Stimulated activated memory B cell treated with anti-CD40 and anti-IgM and Interleukin-4, amounts not matched to agents 10 μg/mL and 1 μg/mL and 100 μg/mL, for 72 hours (primary cell): Measurements from ENCODE around the gene NCL.

Experiments
- ATAC-seq: fragments of 150-1000 bp; cut with Tn5 transposase; 2 replicates; pipeline ENCODE4 v1.10.0; 2021
- H3K27ac Mint-ChIP-seq: one replicate; pipeline ENCODE4 v1.8.0; 2022; ENCODE audit warnings: mild to moderate bottlenecking, mixed read lengths
- H3K27me3 Mint-ChIP-seq: one replicate; pipeline ENCODE4 v1.8.0; 2022; ENCODE audit warnings: mixed read lengths
- H3K36me3 Mint-ChIP-seq: one replicate; pipeline ENCODE4 v1.8.0; 2022; ENCODE audit warnings: mixed read lengths
- H3K4me1 Mint-ChIP-seq: one replicate; pipeline ENCODE4 v1.8.0; 2022; ENCODE audit warnings: mixed read lengths
- H3K4me3 Mint-ChIP-seq: one replicate; pipeline ENCODE4 v1.8.0; 2022; ENCODE audit warnings: mild to moderate bottlenecking, moderate library complexity, mixed read lengths
- H3K9me3 Mint-ChIP-seq: one replicate; pipeline ENCODE4 v1.8.0; 2022; ENCODE audit warnings: mixed read lengths

Gene NCL, protein sequence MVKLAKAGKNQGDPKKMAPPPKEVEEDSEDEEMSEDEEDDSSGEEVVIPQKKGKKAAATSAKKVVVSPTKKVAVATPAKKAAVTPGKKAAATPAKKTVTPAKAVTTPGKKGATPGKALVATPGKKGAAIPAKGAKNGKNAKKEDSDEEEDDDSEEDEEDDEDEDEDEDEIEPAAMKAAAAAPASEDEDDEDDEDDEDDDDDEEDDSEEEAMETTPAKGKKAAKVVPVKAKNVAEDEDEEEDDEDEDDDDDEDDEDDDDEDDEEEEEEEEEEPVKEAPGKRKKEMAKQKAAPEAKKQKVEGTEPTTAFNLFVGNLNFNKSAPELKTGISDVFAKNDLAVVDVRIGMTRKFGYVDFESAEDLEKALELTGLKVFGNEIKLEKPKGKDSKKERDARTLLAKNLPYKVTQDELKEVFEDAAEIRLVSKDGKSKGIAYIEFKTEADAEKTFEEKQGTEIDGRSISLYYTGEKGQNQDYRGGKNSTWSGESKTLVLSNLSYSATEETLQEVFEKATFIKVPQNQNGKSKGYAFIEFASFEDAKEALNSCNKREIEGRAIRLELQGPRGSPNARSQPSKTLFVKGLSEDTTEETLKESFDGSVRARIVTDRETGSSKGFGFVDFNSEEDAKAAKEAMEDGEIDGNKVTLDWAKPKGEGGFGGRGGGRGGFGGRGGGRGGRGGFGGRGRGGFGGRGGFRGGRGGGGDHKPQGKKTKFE

DNA sequence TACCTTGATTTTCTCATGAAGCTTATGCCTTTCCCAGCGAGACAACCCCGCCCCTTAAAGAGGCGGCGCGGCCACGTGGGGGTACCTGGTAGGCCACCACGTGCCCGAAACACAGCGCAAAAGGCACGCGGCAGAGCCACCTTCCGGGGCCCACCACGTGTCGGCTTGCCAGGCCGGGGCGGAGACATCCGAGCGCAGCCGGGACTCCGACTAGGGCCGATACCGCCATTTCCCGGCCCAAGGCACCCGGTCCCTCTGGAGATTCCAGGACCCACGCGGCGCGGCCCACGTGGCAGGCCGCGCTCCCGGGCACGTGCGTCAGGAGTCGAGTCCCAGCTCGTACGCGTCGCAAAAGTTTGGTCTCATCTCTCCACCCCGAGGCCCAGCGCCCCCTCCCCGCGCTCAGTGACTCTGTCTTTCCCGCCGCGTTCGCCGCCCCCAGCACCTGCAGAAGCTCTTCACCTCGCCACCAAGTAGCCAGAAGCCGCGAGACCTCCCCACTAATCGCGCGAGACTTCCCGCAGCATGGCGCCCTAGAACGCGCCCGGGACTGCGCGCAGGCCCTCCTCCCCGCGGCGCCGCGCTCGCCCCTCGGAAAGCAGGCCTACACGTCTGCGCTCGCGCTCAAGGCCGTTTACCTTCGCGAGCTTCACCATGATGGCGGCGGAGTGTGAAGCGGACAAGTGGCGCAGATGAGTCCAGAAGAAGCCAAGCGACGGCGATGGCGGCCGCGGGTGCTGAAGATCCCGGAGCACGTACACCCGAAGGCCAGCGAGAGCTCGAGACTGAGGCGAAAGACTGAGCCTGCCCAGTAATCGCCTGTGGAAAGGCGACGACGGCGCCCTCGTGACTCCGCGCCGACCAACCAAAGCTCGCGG lies at the start of gene NCL:
Gene NCL (minus strand): TSS at position 787 of the 878 bp plus-strand sequence. CDS start 131 bp downstream, at position 656.
- Mint-ChIP-seq H3K4me1 (peaks cover 43% of the 10 kb centered on the region), H3K4me3 (peak within 1 kb of the TSS; percentile 99), H3K27me3 (no peaks in the 10 kb centered on the region), H3K36me3 (peaks cover 46% of the 10 kb centered on the region), H3K27ac (peak within 1 kb of the TSS; percentile 98), H3K9me3 (no peaks in the 10 kb centered on the region)
- peak; percentile 98 for ATAC-seq

- H3K27me3 Mint-ChIP-seq = no peaks in the 10 kb centered on the region
- H3K4me3 Mint-ChIP-seq = peak overlapping the region; percentile 94
- peak overlapping the region; percentile 97 for H3K27ac Mint-ChIP-seq
- no peaks in the 10 kb centered on the region for H3K9me3 Mint-ChIP-seq
- H3K4me1 Mint-ChIP-seq = peaks cover 11% of the 10 kb centered on the region
- no peak for ATAC-seq
- no peaks in the 10 kb centered on the region for H3K36me3 Mint-ChIP-seq
Observed at GRCh38 chr2:231513746-231514224, 49.5 kb upstream of the NCL start.

DNA sequence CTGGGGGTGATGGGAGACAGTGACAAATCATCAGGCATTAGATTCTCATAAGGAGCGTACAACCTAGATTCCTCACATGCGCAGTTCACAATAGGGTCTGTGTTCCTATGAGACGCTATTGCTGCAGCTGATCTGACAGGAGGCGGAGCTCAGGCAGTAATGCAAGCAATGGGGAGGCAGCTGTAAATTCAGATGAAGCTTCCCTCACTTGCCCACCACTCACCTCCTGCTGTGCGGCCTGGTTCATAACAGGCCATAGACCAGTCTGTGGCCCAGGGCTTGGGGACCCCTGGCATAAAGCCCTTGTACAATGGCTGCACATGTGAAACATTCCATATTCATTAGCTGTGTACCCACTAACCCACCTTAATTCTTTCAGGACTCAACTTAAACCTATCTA lies 47.9 kb upstream of the NCL start:
- no peak overlapping the region for H3K4me3 Mint-ChIP-seq
- no peak overlapping the region for H3K27ac Mint-ChIP-seq
- no peaks in the 10 kb centered on the region for H3K36me3 Mint-ChIP-seq
- H3K27me3 Mint-ChIP-seq = no peaks in the 10 kb centered on the region
- ATAC-seq = no peak
- peaks cover 11% of the 10 kb centered on the region for H3K4me1 Mint-ChIP-seq
- H3K9me3 Mint-ChIP-seq = no peaks in the 10 kb centered on the region

DNA sequence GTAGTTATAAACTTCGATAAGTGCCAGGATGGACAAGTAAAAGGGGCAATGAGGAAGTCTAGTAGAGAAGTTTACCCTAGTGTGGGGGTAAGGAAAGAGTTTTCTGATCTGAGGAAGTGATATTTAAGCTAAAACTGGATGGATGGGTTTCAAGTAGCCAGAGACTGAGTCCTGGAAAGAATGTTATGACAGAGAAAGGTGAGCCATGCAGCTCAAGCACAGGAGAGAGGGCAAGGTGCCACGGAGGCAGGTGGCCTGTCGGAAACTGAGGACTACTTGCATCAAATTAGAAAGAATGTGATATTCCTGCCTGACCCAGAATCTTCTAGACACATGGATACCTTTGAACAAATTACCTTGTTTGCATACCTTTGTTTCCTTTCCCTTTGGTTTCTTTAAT lies 39.5 kb upstream of the NCL start:
- Mint-ChIP-seq H3K27ac (no peak overlapping the region), H3K27me3 (no peaks in the 10 kb centered on the region)

DNA sequence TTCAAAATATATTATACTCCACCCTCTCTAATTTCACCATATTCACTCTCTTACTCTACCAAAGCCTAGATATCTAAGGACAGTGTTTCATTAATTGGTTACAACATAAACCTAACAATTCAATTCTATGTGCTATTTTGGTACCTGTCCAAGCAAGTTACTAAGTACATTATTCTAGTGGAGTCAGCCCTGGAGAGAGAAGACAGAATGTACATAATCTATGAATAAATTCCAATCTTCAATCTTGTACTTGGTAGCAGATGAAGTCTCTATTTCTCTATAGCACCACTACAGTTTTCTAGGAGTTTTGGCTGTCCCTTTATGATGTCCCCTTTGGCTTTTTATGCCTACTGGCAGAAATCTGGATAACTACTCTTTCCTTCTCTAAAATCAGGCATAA lies 38.3 kb upstream of the NCL start:
- no peaks in the 10 kb centered on the region for H3K9me3 Mint-ChIP-seq
- no peak overlapping the region for H3K4me3 Mint-ChIP-seq
- H3K27ac Mint-ChIP-seq = no peak overlapping the region
- ATAC-seq = no peak
- H3K36me3 Mint-ChIP-seq = peaks cover 13% of the 10 kb centered on the region
- H3K27me3 Mint-ChIP-seq = no peaks in the 10 kb centered on the region
- H3K4me1 Mint-ChIP-seq = no peaks in the 10 kb centered on the region

More for the DNA sequence above, 39.5 kb upstream of the NCL start:
- H3K4me3 Mint-ChIP-seq = no peak overlapping the region
- no peaks in the 10 kb centered on the region for H3K4me1 Mint-ChIP-seq
- no peak for ATAC-seq
- H3K36me3 Mint-ChIP-seq = peaks cover 13% of the 10 kb centered on the region
- no peaks in the 10 kb centered on the region for H3K9me3 Mint-ChIP-seq

GRCh38 chr2:231497651-231498050 lies 33.4 kb upstream of the NCL start:
- Mint-ChIP-seq H3K9me3 (no peaks in the 10 kb centered on the region), H3K27me3 (no peaks in the 10 kb centered on the region), H3K4me3 (no peak overlapping the region), H3K27ac (no peak overlapping the region), H3K4me1 (no peaks in the 10 kb centered on the region), H3K36me3 (peaks cover under 1% of the 10 kb centered on the region)
- ATAC-seq = no peak

- H3K9me3 Mint-ChIP-seq = no peaks in the 10 kb centered on the region
- ATAC-seq = no peak
- H3K27me3 Mint-ChIP-seq = peaks cover 1% of the 10 kb centered on the region
- no peak overlapping the region for H3K4me3 Mint-ChIP-seq
- no peak overlapping the region for H3K27ac Mint-ChIP-seq
- no peaks in the 10 kb centered on the region for H3K4me1 Mint-ChIP-seq
- H3K36me3 Mint-ChIP-seq = no peaks in the 10 kb centered on the region
Observed at GRCh38 chr2:231494669-231495068, 30.4 kb upstream of the NCL start.

GRCh38 chr2:231490801-231491200 lies 26.5 kb upstream of the NCL start:
- no peak overlapping the region for H3K27ac Mint-ChIP-seq

GRCh38 chr2:231489990-231490389 lies 25.7 kb upstream of the NCL start:
- Mint-ChIP-seq H3K27ac (no peak overlapping the region), H3K36me3 (no peaks in the 10 kb centered on the region), H3K4me3 (no peak overlapping the region), H3K9me3 (no peaks in the 10 kb centered on the region), H3K27me3 (peaks cover 6% of the 10 kb centered on the region), H3K4me1 (no peaks in the 10 kb centered on the region)
- ATAC-seq = no peak

More at GRCh38 chr2:231490801-231491200, 26.5 kb upstream of the NCL start:
- H3K9me3 Mint-ChIP-seq = no peaks in the 10 kb centered on the region
- H3K4me1 Mint-ChIP-seq = no peaks in the 10 kb centered on the region
- peaks cover 6% of the 10 kb centered on the region for H3K27me3 Mint-ChIP-seq
- no peaks in the 10 kb centered on the region for H3K36me3 Mint-ChIP-seq
- no peak for ATAC-seq
- H3K4me3 Mint-ChIP-seq = no peak overlapping the region

- Mint-ChIP-seq H3K9me3 (no peaks in the 10 kb centered on the region), H3K27ac (no peak overlapping the region), H3K4me1 (peaks cover 5% of the 10 kb centered on the region), H3K36me3 (no peaks in the 10 kb centered on the region), H3K27me3 (peaks cover 6% of the 10 kb centered on the region), H3K4me3 (no peak overlapping the region)
- no peak for ATAC-seq
Observed at GRCh38 chr2:231488331-231488730, 24.0 kb upstream of the NCL start.

DNA sequence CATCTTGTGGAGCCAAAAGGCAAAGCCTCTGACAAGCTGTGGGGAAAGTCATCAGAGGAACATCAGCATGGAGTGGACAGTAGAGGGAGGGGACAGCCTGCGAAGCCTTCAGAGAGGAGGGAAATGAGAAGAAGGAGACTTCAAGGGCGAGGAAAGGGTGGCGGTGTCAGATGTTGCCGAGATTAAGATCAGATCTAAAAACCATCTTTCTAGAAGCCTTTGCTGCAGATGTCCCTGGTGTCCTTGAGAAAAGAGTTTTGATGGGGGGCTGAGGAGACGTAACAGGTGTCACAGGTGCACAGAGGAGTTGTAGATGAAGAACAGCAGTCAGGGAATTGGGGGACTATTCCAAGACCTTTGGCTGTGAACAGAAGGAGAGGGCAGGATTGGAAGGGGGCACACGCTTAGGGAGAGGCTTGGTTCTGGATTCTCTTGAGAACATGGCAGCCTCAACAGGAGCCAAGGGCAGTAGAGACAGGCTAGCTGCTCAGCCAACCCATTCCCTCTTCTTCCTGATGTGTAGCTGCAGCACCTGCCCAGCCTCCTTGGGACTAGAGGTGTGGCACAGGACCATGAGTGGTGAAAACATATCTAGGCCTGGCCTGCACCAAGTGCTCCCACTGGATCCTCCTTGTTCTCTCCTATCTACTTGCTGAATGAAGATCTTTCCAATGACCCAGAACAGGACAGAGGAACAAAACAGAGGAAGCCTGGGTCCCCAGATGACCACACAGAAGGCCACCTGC lies 22.7 kb upstream of the NCL start:
- no peak overlapping the region for H3K27ac Mint-ChIP-seq
- ATAC-seq = no peak
- H3K4me1 Mint-ChIP-seq = peaks cover 16% of the 10 kb centered on the region
- no peaks in the 10 kb centered on the region for H3K9me3 Mint-ChIP-seq
- no peaks in the 10 kb centered on the region for H3K36me3 Mint-ChIP-seq
- no peak overlapping the region for H3K4me3 Mint-ChIP-seq
- H3K27me3 Mint-ChIP-seq = peaks cover 6% of the 10 kb centered on the region

DNA sequence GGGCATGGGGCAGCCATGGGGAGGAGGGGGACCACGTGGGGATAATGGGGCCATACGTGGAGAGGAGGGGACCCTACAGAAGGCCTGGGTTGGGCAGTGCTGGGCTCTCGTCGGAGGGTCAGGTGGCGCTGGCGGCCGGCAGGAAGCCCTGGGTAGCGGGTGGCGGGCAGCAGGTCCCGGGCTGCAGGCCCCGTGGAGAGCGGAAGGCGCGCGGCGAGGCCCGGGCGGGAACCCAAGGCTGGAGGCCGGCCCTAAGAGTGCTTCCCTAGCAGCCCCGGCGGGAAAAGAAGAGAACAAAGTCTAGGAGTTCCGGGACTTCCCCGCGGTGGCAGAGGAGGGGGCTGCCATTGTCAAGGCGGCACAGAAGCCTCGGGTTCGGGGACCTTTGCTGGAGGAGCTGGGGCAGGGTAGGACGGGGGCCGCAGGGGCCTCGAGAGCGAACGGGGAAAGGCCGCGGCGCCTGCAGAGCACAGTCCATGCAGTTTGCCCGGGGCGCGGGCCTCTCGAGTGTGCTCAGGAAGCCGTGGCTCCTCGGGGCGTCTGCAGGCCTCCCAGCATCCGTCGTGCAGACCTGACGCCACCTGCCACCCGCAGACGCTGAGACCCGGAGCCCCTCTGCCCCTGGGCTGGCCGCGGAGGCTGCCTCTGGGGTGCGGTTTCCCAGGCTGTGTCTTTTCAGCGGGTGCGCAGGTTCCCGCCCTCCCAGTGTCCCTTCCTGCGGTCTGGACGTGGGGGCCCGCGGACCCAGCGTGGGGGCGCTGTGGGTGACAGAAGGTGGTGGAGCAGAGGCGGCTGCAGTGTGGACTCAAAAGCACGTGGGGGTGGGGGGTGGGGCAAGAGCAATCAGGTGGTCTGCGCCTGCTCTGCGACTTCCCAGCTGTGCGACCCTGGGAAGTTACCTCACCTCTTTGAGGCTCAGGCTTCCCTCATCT lies 19.4 kb upstream of the NCL start:
- Mint-ChIP-seq H3K9me3 (no peaks in the 10 kb centered on the region), H3K27me3 (no peaks in the 10 kb centered on the region), H3K4me1 (peaks cover 16% of the 10 kb centered on the region), H3K4me3 (peak overlapping the region; percentile 79), H3K27ac (peak overlapping the region; percentile 90), H3K36me3 (no peaks in the 10 kb centered on the region)
- peak; percentile 69 for ATAC-seq

- Mint-ChIP-seq H3K36me3 (no peaks in the 10 kb centered on the region), H3K9me3 (no peaks in the 10 kb centered on the region), H3K4me1 (peaks cover 16% of the 10 kb centered on the region), H3K27ac (peak overlapping the region; percentile 90), H3K4me3 (peak overlapping the region; percentile 79), H3K27me3 (no peaks in the 10 kb centered on the region)
- peak; percentile 86 for ATAC-seq
Observed at GRCh38 chr2:231482806-231483391, 18.6 kb upstream of the NCL start.
